Ascending aorta (tissue), 2 donors: ENCODE results near the gene FARP1. TPM values are rescaled to one million over a fixed set of nuclear protein-coding genes. Genes with fewer than 3 reads are reported as not detected.

Experiments
- DNase-seq, 2 donors: peaks; one replicate each; pipeline ENCODE4 v3.0.0-alpha.2; 2019; ENCODE audit warnings: low spot score in 2 of 2
- H3K27ac ChIP-seq, 2 donors: fragments of 200-600 bp; sonication (generic); one replicate each; pipeline ENCODE4 v1.5.1; 2016 to 2017; ENCODE audit warnings: mild to moderate bottlenecking in 1 of 2
- H3K27me3 ChIP-seq: fragments of 200-600 bp; sonication (generic); one replicate; pipeline ENCODE4 v1.5.1; 2017
- H3K36me3 ChIP-seq, 2 donors: fragments of 200-600 bp; sonication (generic); one replicate each; pipeline ENCODE4 v1.5.1; 2016
- H3K4me1 ChIP-seq, 2 donors: fragments of 200-600 bp; sonication (generic); one replicate each; pipeline ENCODE4 v1.5.1; 2016 to 2017; ENCODE audit warnings: mild to moderate bottlenecking in 1 of 2
- H3K4me3 ChIP-seq, 2 donors: fragments of 200-600 bp; sonication (generic); one replicate each; pipeline ENCODE4 v1.5.1; 2016 to 2017; ENCODE audit warnings: mild to moderate bottlenecking in 1 of 2
- H3K9me3 ChIP-seq, 2 donors: fragments of 200-600 bp; sonication (generic); one replicate each; pipeline ENCODE4 v1.5.1; 2016
- CTCF ChIP-seq, 3 experiments: fragments of 200-600 bp in 2 of 3; fragments of 450-650 bp in 1 of 3; sonication (generic) in 2 of 3; IDR thresholded peaks; one replicate each; pipeline ENCODE4 v1.5.1; 2016 to 2019; ENCODE audit warnings: antibody characterized with exemption in 3 of 3, mild to moderate bottlenecking in 1 of 3, moderate library complexity in 1 of 3
- intact Hi-C: fragments of 100-400 bp; cut with DNase I; formaldehyde crosslinking; loops from one replicate; pipeline ENCODE4 v1.15.1; 2023
- total RNA-seq: library from RNA; depleted of rRNA; stranded (reverse); fragments of >200 nt; gene quantifications from one replicate; pipeline ENCODE4 v1.1.0, GENCODE V29; 2016

The FARP1 gene
- total RNA-seq, 1 donor from 2014 or later, result 80.8 TPM

- peak overlapping the region in 1 of 2 donors; percentile 4 for H3K27ac ChIP-seq
- H3K27me3 ChIP-seq, result no peaks in the 10 kb centered on the region
- no peak for TF ChIP-seq CTCF (IDR thresholded peaks at IDR 0.05)
- no peak for DNase-seq
- peaks cover 0 to 8% of the 10 kb centered on the region in 2 donors for H3K4me1 ChIP-seq
- no peaks in the 10 kb centered on the region for H3K9me3 ChIP-seq
- intact Hi-C loops, result no loop called here
- H3K36me3 ChIP-seq, result peaks cover 14 to 29% of the 10 kb centered on the region in 2 donors
- no peak overlapping the region for H3K4me3 ChIP-seq
Observed at GRCh38 chr13:98475522-98475921, 332.6 kb downstream of the FARP1 start.

GRCh38 chr13:98476106-98476505, 333.2 kb downstream of the FARP1 start:
- no peak for TF ChIP-seq CTCF (IDR thresholded peaks at IDR 0.05)
- H3K27ac ChIP-seq, result peak overlapping the region in 1 of 2 donors; percentile 38
- no peaks in the 10 kb centered on the region for H3K9me3 ChIP-seq
- no peaks in the 10 kb centered on the region for H3K27me3 ChIP-seq
- H3K4me3 ChIP-seq, result no peak overlapping the region
- H3K4me1 ChIP-seq, result peaks cover 0 to 8% of the 10 kb centered on the region in 2 donors
- peaks cover 14 to 26% of the 10 kb centered on the region in 2 donors for H3K36me3 ChIP-seq
- intact Hi-C loops, result no loop called here
- no peak for DNase-seq

GRCh38 chr13:98476538-98476966, 333.7 kb downstream of the FARP1 start:
- intact Hi-C loops, result no loop called here
- H3K9me3 ChIP-seq, result no peaks in the 10 kb centered on the region
- H3K4me1 ChIP-seq, result peaks cover 0 to 8% of the 10 kb centered on the region in 2 donors
- peaks cover 14 to 26% of the 10 kb centered on the region in 2 donors for H3K36me3 ChIP-seq
- peak overlapping the region in 1 of 2 donors; percentile 38 for H3K27ac ChIP-seq
- H3K27me3 ChIP-seq, result no peaks in the 10 kb centered on the region
- H3K4me3 ChIP-seq, result no peak overlapping the region
- peak; percentile 50 to 81 for DNase-seq
- no peak for TF ChIP-seq CTCF (IDR thresholded peaks at IDR 0.05)

- no peak for DNase-seq
- Histone ChIP-seq H3K36me3 (peaks cover 8 to 21% of the 10 kb centered on the region in 2 donors), H3K4me1 (peaks cover 12% of the 10 kb centered on the region in 2 donors)
Observed at GRCh38 chr13:98478189-98479129, 335.6 kb downstream of the FARP1 start.

GRCh38 chr13:98479496-98480003, 336.7 kb downstream of the FARP1 start:
- Histone ChIP-seq H3K27ac (no peak overlapping the region), H3K4me1 (peaks cover 12 to 23% of the 10 kb centered on the region in 2 donors)
- DNase-seq, result no peak

More at GRCh38 chr13:98478189-98479129, 335.6 kb downstream of the FARP1 start:
- TF ChIP-seq CTCF (IDR thresholded peaks at IDR 0.05), result no peak
- intact Hi-C loops, result no loop called here
- Histone ChIP-seq H3K27ac (no peak overlapping the region), H3K27me3 (no peaks in the 10 kb centered on the region), H3K9me3 (no peaks in the 10 kb centered on the region), H3K4me3 (no peak overlapping the region)

More at GRCh38 chr13:98479496-98480003, 336.7 kb downstream of the FARP1 start:
- intact Hi-C loops, result no loop called here
- no peak for TF ChIP-seq CTCF (IDR thresholded peaks at IDR 0.05)
- H3K36me3 ChIP-seq, result peaks cover 3 to 12% of the 10 kb centered on the region in 2 donors
- no peaks in the 10 kb centered on the region for H3K9me3 ChIP-seq
- H3K27me3 ChIP-seq, result no peaks in the 10 kb centered on the region
- H3K4me3 ChIP-seq, result no peak overlapping the region
